Medulla oblongata (tissue), 1 donor: Measurements from ENCODE around the gene DDX59.
A peak's percentile ranks its signal among the peaks of the same experiment; 100 is the strongest.

Experiments used
- DNase-seq: peaks from one replicate; pipeline ENCODE4 v3.0.0-alpha.2; 2015; ENCODE audit errors: extremely low spot score

Gene DDX59

GRCh38 chr1:200671235-200671786 is 1.6 kb upstream of the DDX59 start:
- DNase-seq, result no peak

- DNase-seq, result peak; percentile 85
Measured at GRCh38 chr1:200670242-200671118, 773 bp upstream of the DDX59 start.

- DNase-seq, result peak; percentile 21
Measured at GRCh38 chr1:200668514-200669313, 993 bp downstream of the DDX59 start.

- DNase-seq, result no peak
Measured at GRCh38 chr1:200666309-200666708, 3.4 kb downstream of the DDX59 start.

GRCh38 chr1:200665861-200666260 is 3.8 kb downstream of the DDX59 start:
- peak; percentile 36 for DNase-seq

- DNase-seq, result no peak
Measured at GRCh38 chr1:200660719-200661118, 9.0 kb downstream of the DDX59 start.

- DNase-seq, result no peak
Measured at GRCh38 chr1:200659269-200659668, 10.4 kb downstream of the DDX59 start.

- DNase-seq, result no peak
Measured at GRCh38 chr1:200658037-200658818, 11.5 kb downstream of the DDX59 start.

- no peak for DNase-seq
Measured at GRCh38 chr1:200654660-200655059, 15.0 kb downstream of the DDX59 start.

- DNase-seq, result no peak
Measured at GRCh38 chr1:200653022-200653462, 16.7 kb downstream of the DDX59 start.

GRCh38 chr1:200652378-200652777 is 17.3 kb downstream of the DDX59 start:
- DNase-seq, result no peak

- DNase-seq, result peak; percentile 43
Measured at GRCh38 chr1:200646515-200646914, 23.2 kb downstream of the DDX59 start.

- DNase-seq, result no peak
Measured at GRCh38 chr1:200644021-200644420, 25.7 kb downstream of the DDX59 start.

- peak; percentile 65 for DNase-seq
Measured at GRCh38 chr1:200642481-200642880, 27.2 kb downstream of the DDX59 start.

GRCh38 chr1:200640963-200641401 is 28.7 kb downstream of the DDX59 start:
- no peak for DNase-seq

- no peak for DNase-seq
Measured at GRCh38 chr1:200640373-200640962, 29.2 kb downstream of the DDX59 start.

GRCh38 chr1:200638073-200638472 is 31.6 kb downstream of the DDX59 start:
- DNase-seq, result no peak

GRCh38 chr1:200636681-200637080 is 33.0 kb downstream of the DDX59 start:
- no peak for DNase-seq

- no peak for DNase-seq
Measured at GRCh38 chr1:200634261-200635122, 35.2 kb downstream of the DDX59 start.

- DNase-seq, result no peak
Measured at GRCh38 chr1:200631375-200631774, 38.3 kb downstream of the DDX59 start.
